Renal cortical epithelial cell (primary cell): Measurements from ENCODE around the gene TLE4. TPM values are rescaled to one million over a fixed set of nuclear protein-coding genes. Genes with fewer than 3 reads are reported as not detected.

ENCODE experiments used
- DNase-seq: peaks from one replicate; pipeline ENCODE4 v3.0.0-alpha.2; 2011; ENCODE audit warnings: low read depth
- total RNA-seq: library from RNA; depleted of rRNA; stranded (reverse); fragments of >200 nt; gene quantifications from 2 replicates; pipeline ENCODE4 v1.2.3, GENCODE V29; 2014

The TLE4 gene
- total RNA-seq, 1 donor from 2014 or later: 8.1 TPM

GRCh38 chr9:79688363-79688762 is 116.6 kb downstream of the TLE4 start:
- DNase-seq: no peak

GRCh38 chr9:79689576-79689975 is 117.8 kb downstream of the TLE4 start:
- no peak for DNase-seq

GRCh38 chr9:79691496-79691895 is 119.7 kb downstream of the TLE4 start:
- DNase-seq: no peak

- DNase-seq: no peak
Observed at GRCh38 chr9:79692857-79693571, 121.2 kb downstream of the TLE4 start.

- DNase-seq: no peak
Observed at GRCh38 chr9:79693750-79694149, 122.0 kb downstream of the TLE4 start.

GRCh38 chr9:79694208-79694607 is 122.4 kb downstream of the TLE4 start:
- no peak for DNase-seq

GRCh38 chr9:79694676-79695400 is 123.1 kb downstream of the TLE4 start:
- peak; percentile 87 for DNase-seq

GRCh38 chr9:79695531-79696175 is 123.9 kb downstream of the TLE4 start:
- no peak for DNase-seq

- DNase-seq: no peak
Observed at GRCh38 chr9:79698967-79699366, 127.2 kb downstream of the TLE4 start.

- no peak for DNase-seq
Observed at GRCh38 chr9:79699479-79699878, 127.7 kb downstream of the TLE4 start.

GRCh38 chr9:79700607-79701360 is 129.0 kb downstream of the TLE4 start:
- peak; percentile 18 for DNase-seq

- DNase-seq: peak; percentile 19
Observed at GRCh38 chr9:79701651-79702050, 129.9 kb downstream of the TLE4 start.

- no peak for DNase-seq
Observed at GRCh38 chr9:79705704-79706103, 133.9 kb downstream of the TLE4 start.

GRCh38 chr9:79706512-79706911 is 134.7 kb downstream of the TLE4 start:
- no peak for DNase-seq

- no peak for DNase-seq
Observed at GRCh38 chr9:79707589-79707988, 135.8 kb downstream of the TLE4 start.

GRCh38 chr9:79708541-79708940 is 136.8 kb downstream of the TLE4 start:
- DNase-seq: no peak

- DNase-seq: no peak
Observed at GRCh38 chr9:79709743-79710674, 138.2 kb downstream of the TLE4 start.

- DNase-seq: no peak
Observed at GRCh38 chr9:79711874-79712273, 140.1 kb downstream of the TLE4 start.

GRCh38 chr9:79719021-79719420 is 147.3 kb downstream of the TLE4 start:
- DNase-seq: no peak

GRCh38 chr9:79719989-79720388 is 148.2 kb downstream of the TLE4 start:
- DNase-seq: no peak
